HFFc6 (cell line): ENCODE measurements around the gene MRPL48. TPM values are rescaled to one million over a fixed set of nuclear protein-coding genes. Genes with fewer than 3 reads are reported as not detected.
"Not testable (repeated sequence)": the region's sequence is repeated elsewhere in the genome, so short reads cannot be mapped to it uniquely, and the experiment has no call there.

ENCODE experiments used
- DNase-seq: peaks from one replicate; pipeline ENCODE4 v3.0.0-alpha.2; 2018
- H3K27ac Mint-ChIP-seq: 2 replicates; pipeline ENCODE4 v1.8.0; 2020; ENCODE audit warnings: mild to moderate bottlenecking, mixed read lengths
- H3K27me3 Mint-ChIP-seq: 2 replicates; pipeline ENCODE4 v1.8.0; 2021; ENCODE audit warnings: mild to moderate bottlenecking, moderate library complexity, mixed read lengths; ENCODE audit not compliant: insufficient read depth
- H3K36me3 Mint-ChIP-seq: 2 replicates; pipeline ENCODE4 v1.8.0; 2021; ENCODE audit warnings: low read depth, mixed read lengths
- H3K4me1 Mint-ChIP-seq: 2 replicates; pipeline ENCODE4 v1.8.0; 2020; ENCODE audit warnings: low read depth, mixed read lengths
- H3K4me3 Mint-ChIP-seq: 2 replicates; pipeline ENCODE4 v1.8.0; 2020; ENCODE audit warnings: mild to moderate bottlenecking, moderate library complexity, mixed read lengths
- H3K9me3 Mint-ChIP-seq: 2 replicates; pipeline ENCODE4 v1.8.0; 2020; ENCODE audit warnings: mild to moderate bottlenecking, mixed read lengths
- CTCF ChIP-seq: fragments of 200-600 bp; sonication (generic); IDR thresholded peaks from 2 replicates; pipeline ENCODE4 v1.5.0; 2021; ENCODE audit warnings: antibody characterized with exemption, mild to moderate bottlenecking
- total RNA-seq, 6 experiments: library from RNA; stranded (reverse); fragmentation: NEBNext Ultra II Directional; extraction: Animal tissue kit (Norgen Biotek cat#: 25700); gene quantifications; 2 replicates in 1 of 6; 3 replicates in 5 of 6; pipeline ENCODE4 v1.2.3, GENCODE V29; 2021

Gene MRPL48
- total RNA-seq, 6 experiments from 2014 or later, result 29.3 to 39.4 (median 35.1) TPM

GRCh38 chr11:73876424-73877310, 89.0 kb downstream of the MRPL48 start, which contains the start of the genes COA4 and PAAF1:
Gene COA4 (minus strand): TSS chr11:73876846. CDS start chr11:73873378, 3,468 bp downstream.
Gene PAAF1 (plus strand): TSS chr11:73876999. CDS start chr11:73877022, 23 bp downstream.
- Mint-ChIP-seq H3K9me3 (no peaks in the 10 kb centered on the region), H3K4me3 (peak within 1 kb of the TSS; percentile 99), H3K27ac (peak within 1 kb of the TSS; percentile 97), H3K27me3 (no peaks in the 10 kb centered on the region; the same call in 1 of the 2 replicates), H3K4me1 (peaks cover 20% of the 10 kb centered on the region), H3K36me3 (peaks cover 25% of the 10 kb centered on the region)
- no peak for TF ChIP-seq CTCF
- peak; percentile 89 for DNase-seq

DNA sequence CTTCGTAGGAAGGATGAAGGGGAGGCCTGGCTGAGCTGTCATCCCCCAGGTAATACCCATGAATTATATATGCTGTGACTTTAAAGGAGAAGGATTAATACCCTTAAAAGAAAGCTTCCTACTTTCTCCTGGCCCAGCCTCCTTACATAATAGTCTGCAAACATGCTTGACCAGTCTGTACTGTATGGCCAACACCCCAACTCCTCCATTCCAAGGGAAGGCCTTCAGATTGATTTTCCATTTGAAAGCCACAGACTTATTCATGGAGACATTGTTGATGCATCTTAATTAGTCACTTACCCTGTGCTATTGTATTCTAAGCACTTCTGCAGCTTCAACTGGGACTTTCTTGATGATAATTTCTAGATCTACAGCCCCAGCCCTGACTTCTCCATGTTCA, 91.1 kb downstream of the MRPL48 start:
- H3K4me1 Mint-ChIP-seq, result peaks cover 20% of the 10 kb centered on the region
- H3K9me3 Mint-ChIP-seq, result no peaks in the 10 kb centered on the region
- peaks cover 17% of the 10 kb centered on the region for H3K36me3 Mint-ChIP-seq
- H3K27me3 Mint-ChIP-seq, result no peaks in the 10 kb centered on the region; the same call in 1 of the 2 replicates
- no peak overlapping the region for H3K27ac Mint-ChIP-seq
- no peak overlapping the region for H3K4me3 Mint-ChIP-seq
- DNase-seq, result no peak
- TF ChIP-seq CTCF, result no peak

GRCh38 chr11:73880449-73880848, 92.8 kb downstream of the MRPL48 start:
- H3K4me3 Mint-ChIP-seq, DNase-seq, H3K27ac Mint-ChIP-seq, H3K27me3 Mint-ChIP-seq, H3K36me3 Mint-ChIP-seq, H3K9me3 Mint-ChIP-seq: not testable (repeated sequence)
- H3K4me1 Mint-ChIP-seq, result peaks cover 10% of the 10 kb centered on the region

- H3K9me3 Mint-ChIP-seq, result no peaks in the 10 kb centered on the region
- no peak overlapping the region for H3K27ac Mint-ChIP-seq
- no peak for DNase-seq
- peaks cover 1% of the 10 kb centered on the region for H3K4me1 Mint-ChIP-seq
- H3K4me3 Mint-ChIP-seq, result no peak overlapping the region
- H3K27me3 Mint-ChIP-seq, result no peaks in the 10 kb centered on the region
- H3K36me3 Mint-ChIP-seq, result no peaks in the 10 kb centered on the region
- TF ChIP-seq CTCF, result no peak
Observed at GRCh38 chr11:73883856-73884255, 96.2 kb downstream of the MRPL48 start.

- Mint-ChIP-seq H3K27me3 (no peaks in the 10 kb centered on the region), H3K4me1 (peaks cover 7% of the 10 kb centered on the region), H3K9me3 (no peaks in the 10 kb centered on the region), H3K27ac (no peak overlapping the region), H3K4me3 (no peak overlapping the region), H3K36me3 (no peaks in the 10 kb centered on the region)
- DNase-seq, result no peak
- no peak for TF ChIP-seq CTCF
Observed at GRCh38 chr11:73888244-73888643, 100.6 kb downstream of the MRPL48 start.

- H3K36me3 Mint-ChIP-seq, result no peaks in the 10 kb centered on the region
- H3K9me3 Mint-ChIP-seq, result no peaks in the 10 kb centered on the region
- no peak for TF ChIP-seq CTCF
- no peak overlapping the region for H3K4me3 Mint-ChIP-seq
- no peaks in the 10 kb centered on the region for H3K27me3 Mint-ChIP-seq
- no peak overlapping the region for H3K27ac Mint-ChIP-seq
- no peak for DNase-seq
- peaks cover 7% of the 10 kb centered on the region for H3K4me1 Mint-ChIP-seq
Observed at GRCh38 chr11:73889019-73889418, 101.3 kb downstream of the MRPL48 start.
